Measurements from ENCODE around the gene POLD2. TPM values are rescaled to one million over a fixed set of nuclear protein-coding genes. Genes with fewer than 3 reads are reported as not detected.

The POLD2 gene
- total and polyA plus RNA-seq, 2 of the 8 experiments (the other 6 are each of a cell fraction or from before 2014, with no cell fraction given): 148 to 214 TPM

- no peaks in the 10 kb centered on the region; a peak in 1 of 7 replicates for H3K4me1 ChIP-seq (replicated peaks in 1 of 4; ENCODE audit: control insufficient read depth in 3 of 4, insufficient read depth in 4 of 4, low read length in 3 of 4)
- ChIA-PET POLR2A (ENCODE audit: partially characterized antibody) (interaction anchor here (1.4 to 1.8 kb wide), 3 partner anchors 12 to 33 kb away, joined by 3 to 6 read pairs (median 5); no protein-coding TSS in a partner anchor), CTCF (ENCODE audit: partially characterized antibody) (interaction anchor here (0.7 to 3.7 kb wide), 6 partner anchors 9 to 111 kb away, joined by 3 to 17 read pairs (median 4); no protein-coding TSS in a partner anchor)
- no peak overlapping the region for H2BK5ac ChIP-seq (ENCODE audit: low read depth, low read length)
- no peaks in the 10 kb centered on the region for H3K23me2 ChIP-seq (ENCODE audit: low read depth, low read length)
- no peak overlapping the region for H2BK20ac ChIP-seq (ENCODE audit: low read length)
- H3K4me2 ChIP-seq (ENCODE audit: insufficient read depth in 1 of 2, low read depth in 2 of 2, low read length in 2 of 2): no peak overlapping the region
- no peak for FAIRE-seq
- H2BK15ac ChIP-seq (ENCODE audit: low read length): no peak overlapping the region
- no peak overlapping the region for H3K23ac ChIP-seq (ENCODE audit: insufficient read length)
- no peak overlapping the region; the same call in 1 of the 2 replicates for H2AFZ ChIP-seq (ENCODE audit: low read length)
- no peak overlapping the region for H2BK12ac ChIP-seq (ENCODE audit: low read depth, low read length)
- H3K79me1 ChIP-seq (ENCODE audit: low read depth, low read length): no peaks in the 10 kb centered on the region
- peak overlapping the region; percentile 42; the same call in 1 of the 2 replicates for H4K8ac ChIP-seq (ENCODE audit: extremely low read depth, insufficient read depth, low read length)
- peaks cover 0 to 4% (median 0%) of the 10 kb centered on the region in 4 experiments; a peak in 2 of 7 replicates for H3K27me3 ChIP-seq (replicated peaks in 1 of 4; ENCODE audit: control insufficient read depth in 3 of 4, extremely low read depth in 1 of 4, insufficient read depth in 3 of 4, low read length in 3 of 4)
- no peak overlapping the region for H2BK120ac ChIP-seq (replicated peaks; ENCODE audit: low read depth, low read length)
- no peaks in the 10 kb centered on the region for H3K36me3 ChIP-seq (ENCODE audit: control insufficient read depth in 2 of 4, insufficient read depth in 4 of 4, low read length in 3 of 4)
- H3K27ac ChIP-seq (ENCODE audit: low read depth, low read length): no peak overlapping the region
- H3K79me2 ChIP-seq (ENCODE audit: control insufficient read depth in 1 of 2, insufficient read depth in 2 of 2, low read length in 2 of 2): no peaks in the 10 kb centered on the region
- no peak overlapping the region for H3K9ac ChIP-seq (replicated peaks in 1 of 4; ENCODE audit: extremely low read depth in 1 of 4, low read depth in 3 of 4, low read length in 3 of 4)
- no peak overlapping the region for H4K91ac ChIP-seq (replicated peaks; ENCODE audit: insufficient read length, low read length)
- H4K5ac ChIP-seq (ENCODE audit: insufficient read length, low read depth, low read length): no peak overlapping the region
- H3K18ac ChIP-seq (ENCODE audit: extremely low read depth, low read length): no peak overlapping the region
- no peaks in the 10 kb centered on the region for H3K9me3 ChIP-seq (ENCODE audit: insufficient read depth in 2 of 2, low read depth in 1 of 2, low read length in 1 of 2)
- no peak for DNase-seq (ENCODE audit: low read depth in 1 of 2, low spot score in 2 of 2)
- WGBS, 2 experiments (ENCODE audit: extremely low coverage in 1 of 2, insufficient coverage in 1 of 2, insufficient read length in 1 of 2, insufficient replicate concordance in 2 of 2, low coverage in 1 of 2, low lambda C conversion rate in 2 of 2, missing lambda C conversion rate in 1 of 2): 86% methylated on average over 7 of the region's 9 CpGs; no CpG with 5 or more reads in 1 of the 2 experiments
- no peak overlapping the region for H2AK5ac ChIP-seq (ENCODE audit: low read depth, low read length)
- no peaks in the 10 kb centered on the region for H4K20me1 ChIP-seq (replicated peaks in 1 of 2; ENCODE audit: control insufficient read depth in 1 of 2, insufficient read depth in 2 of 2, low read length in 2 of 2)
- H3K56ac ChIP-seq (replicated peaks; ENCODE audit: insufficient read length, low read depth, low read length): no peak overlapping the region
- H3K4me3 ChIP-seq (ENCODE audit: extremely low read depth in 1 of 4, insufficient read depth in 2 of 4, low read depth in 3 of 4, low read length in 4 of 4): no peak overlapping the region
- H3K4ac ChIP-seq (replicated peaks; ENCODE audit: insufficient read length, low read depth, low read length): no peak overlapping the region
- H3K14ac ChIP-seq (ENCODE audit: insufficient read length): no peak overlapping the region
- TF ChIP-seq CEBPB (IDR thresholded peaks at IDR 0.05; ENCODE audit: low read depth, low read length) (no peak), BRCA1 (IDR thresholded peaks at IDR 0.05; ENCODE audit: low read depth, low read length) (no peak), CBX5 (IDR thresholded peaks at IDR 0.05; ENCODE audit: low read depth, low read length) (no peak), RAD21 (IDR thresholded peaks at IDR 0.05 in 1 of 2, conservative IDR thresholded peaks at IDR 0.05 in 1 of 2; ENCODE audit: low read depth in 2 of 2, low read length in 2 of 2) (no peak), JUND (IDR thresholded peaks at IDR 0.05; ENCODE audit: low read length) (no peak), TAF7 (optimal IDR thresholded peaks at IDR 0.05; ENCODE audit: borderline replicate concordance, low read depth, low read length) (no peak), POLR2A (IDR thresholded peaks at IDR 0.05; ENCODE audit: control extremely low read depth in 1 of 2, low read depth in 2 of 2, low read length in 2 of 2) (no peak), SP2 (IDR thresholded peaks at IDR 0.05; ENCODE audit: low read length) (no peak), CHD1 (IDR thresholded peaks at IDR 0.05; ENCODE audit: low read depth, low read length) (no peak), NRF1 (IDR thresholded peaks at IDR 0.05; ENCODE audit: low read depth, low read length) (no peak), KDM5A (IDR thresholded peaks at IDR 0.05; ENCODE audit: low read length) (no peak)
- TF ChIP-seq, protein P1, sequence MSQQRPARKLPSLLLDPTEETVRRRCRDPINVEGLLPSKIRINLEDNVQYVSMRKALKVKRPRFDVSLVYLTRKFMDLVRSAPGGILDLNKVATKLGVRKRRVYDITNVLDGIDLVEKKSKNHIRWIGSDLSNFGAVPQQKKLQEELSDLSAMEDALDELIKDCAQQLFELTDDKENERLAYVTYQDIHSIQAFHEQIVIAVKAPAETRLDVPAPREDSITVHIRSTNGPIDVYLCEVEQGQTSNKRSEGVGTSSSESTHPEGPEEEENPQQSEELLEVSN (IDR thresholded peaks at IDR 0.05): no peak
Measured at GRCh38 chr7:44097064-44097932, 26.1 kb downstream of the POLD2 start.

All from H1 (cell line).